OCI-LY7 (cell line): ENCODE data around the gene HPDL. TPM values are rescaled to one million over a fixed set of nuclear protein-coding genes. Genes with fewer than 3 reads are reported as not detected.

ENCODE experiments used
- BruUV-seq: library from RNA; stranded (reverse); fragments of 400-500 nt; replicated peaks from 2 replicates; lab custom pipeline; 2021; lab: Mats Ljungman, UMichigan
- CTCF ChIA-PET: fragments of 300-600 bp; sonication (Branson Sonifier 250); formaldehyde crosslinking; loops from one replicate; lab custom pipeline; 2022; ENCODE audit warnings: antibody characterized with exemption; ENCODE audit not compliant: unreplicated experiment; lab: Charles Lee
- POLR2A ChIA-PET: fragments of 300-600 bp; sonication (Branson Sonifier 250); formaldehyde crosslinking; loops from one replicate; lab custom pipeline; 2022; ENCODE audit warnings: antibody characterized with exemption; lab: Charles Lee
- DNase-seq: peaks from one replicate; pipeline ENCODE4 v3.0.0-alpha.2; 2015; ENCODE audit warnings: low spot score
- H2AFZ ChIP-seq: fragments of 200-600 bp; sonication (generic), shearing (Covaris generic); 2 replicates; pipeline ENCODE4 v1.6.1; 2014; ENCODE audit warnings: mild to moderate bottlenecking, antibody characterized with exemption, low read length, moderate library complexity
- H3K27ac ChIP-seq: fragments of 200-600 bp; sonication (generic); 2 replicates; pipeline ENCODE4 v1.5.1; 2014; ENCODE audit warnings: mixed run types, low read depth, mild to moderate bottlenecking, moderate library complexity, low read length, inconsistent platforms; ENCODE audit not compliant: poor library complexity, severe bottlenecking
- H3K36me3 ChIP-seq: fragments of 200-600 bp; sonication (generic); 2 replicates; pipeline ENCODE4 v1.6.1; 2014; ENCODE audit warnings: mild to moderate bottlenecking, antibody characterized with exemption, low read length, moderate library complexity, mixed read lengths; ENCODE audit not compliant: insufficient read depth
- H3K4me1 ChIP-seq: fragments of 200-600 bp; sonication (generic); 2 replicates; pipeline ENCODE4 v1.5.1; 2014; ENCODE audit warnings: mild to moderate bottlenecking, low read length; ENCODE audit not compliant: insufficient read depth, poor library complexity, severe bottlenecking
- H3K4me2 ChIP-seq: fragments of 200-600 bp; sonication (generic); 2 replicates; pipeline ENCODE4 v1.6.1; 2014; ENCODE audit warnings: mild to moderate bottlenecking, low read length
- H3K4me3 ChIP-seq: fragments of 200-600 bp; sonication (generic); 2 replicates; pipeline ENCODE4 v1.5.1; 2014; ENCODE audit warnings: mild to moderate bottlenecking, low read depth, low read length; ENCODE audit not compliant: poor library complexity, severe bottlenecking
- H3K79me2 ChIP-seq: fragments of 200-600 bp; sonication (generic); 2 replicates; pipeline ENCODE4 v1.6.1; 2016; ENCODE audit warnings: low read depth, mild to moderate bottlenecking, low read length, moderate library complexity, mixed read lengths; ENCODE audit not compliant: insufficient read depth
- H3K9me2 ChIP-seq: fragments of 200-600 bp; sonication (generic); 2 replicates; pipeline ENCODE4 v1.6.1; 2016; ENCODE audit warnings: mild to moderate bottlenecking, low read length, mixed read lengths; ENCODE audit not compliant: insufficient read depth
- H3K9me3 ChIP-seq: fragments of 200-600 bp; sonication (generic); 2 replicates; pipeline ENCODE4 v1.6.1; 2014; ENCODE audit warnings: mild to moderate bottlenecking, mixed run types, low read length, mixed read lengths
- H4K20me1 ChIP-seq: fragments of 200-600 bp; sonication (generic); 2 replicates; pipeline ENCODE4 v1.6.1; 2014; ENCODE audit warnings: mild to moderate bottlenecking, antibody characterized with exemption, low read length, moderate library complexity, mixed read lengths; ENCODE audit not compliant: insufficient read depth
- EZH2phosphoT487 ChIP-seq: fragments of 200-600 bp; sonication (generic); IDR thresholded peaks from 2 replicates; pipeline ENCODE4 v1.6.1; 2018; ENCODE audit warnings: low read depth, borderline replicate concordance, mild to moderate bottlenecking, mixed run types, antibody characterized with exemption, low read length, moderate library complexity, mixed read lengths
- intact Hi-C: fragments of 100-400 bp; cut with micrococcal nuclease; formaldehyde crosslinking; loops from one replicate; pipeline ENCODE4 v1.10.0; 2022; ENCODE audit not compliant: unreplicated experiment
- total RNA-seq, 2 experiments: library from RNA; depleted of rRNA in 1 of 2; stranded (reverse); fragments of >200 nt in 1 of 2; shearing (Covaris generic) in 1 of 2; gene quantifications; 2 replicates each; pipeline ENCODE4 v1.2.3, GENCODE V29; 2014 to 2022
- TF ChIP-seq, protein P1 (sequence below): fragments of 200-600 bp; sonication (generic); conservative IDR thresholded peaks from 2 replicates; pipeline ENCODE4 v1.5.1; 2014; ENCODE audit warnings: mild to moderate bottlenecking, antibody characterized with exemption, low read length, moderate library complexity, mixed read lengths

Gene HPDL
- total RNA-seq, 2 experiments from 2014 or later = 25.2 to 25.8 TPM

DNA sequence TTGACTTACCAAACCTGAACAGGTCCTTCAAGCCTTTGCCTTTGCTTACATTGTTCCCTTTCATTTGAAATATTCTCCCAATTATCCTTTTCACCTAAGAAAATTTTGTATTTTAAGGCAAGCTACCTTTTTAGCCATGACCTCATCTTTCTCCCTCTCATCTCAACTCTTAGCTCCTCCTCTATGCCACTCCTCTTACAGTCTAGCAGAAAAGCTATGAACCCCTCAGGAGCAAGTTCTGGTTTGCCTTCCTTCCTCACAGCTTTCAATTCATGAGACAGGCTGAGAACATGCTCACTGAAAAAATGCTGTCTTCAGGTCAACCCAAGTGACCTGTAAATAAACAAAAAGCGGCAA, 21.9 kb downstream of the HPDL start:
- DNase-seq = no peak
- H3K9me3 ChIP-seq = no peaks in the 10 kb centered on the region
- no peaks in the 10 kb centered on the region for H4K20me1 ChIP-seq
- no peak overlapping the region for H3K4me2 ChIP-seq
- no peaks in the 10 kb centered on the region for H3K4me1 ChIP-seq
- H3K4me3 ChIP-seq = no peak overlapping the region
- POLR2A ChIA-PET = interaction anchor here (0.6 to 2.1 kb wide), 2 partner anchors 8 to 146 kb away, joined by 4 to 13 read pairs; partner anchors contain the start of genes MUTYH and TOE1
- intact Hi-C loops = no loop called here
- H2AFZ ChIP-seq = no peak overlapping the region
- BruUV-seq = no TSS peak
- H3K36me3 ChIP-seq = peaks cover 37% of the 10 kb centered on the region
- no peak overlapping the region for H3K27ac ChIP-seq
- TF ChIP-seq, protein P1, sequence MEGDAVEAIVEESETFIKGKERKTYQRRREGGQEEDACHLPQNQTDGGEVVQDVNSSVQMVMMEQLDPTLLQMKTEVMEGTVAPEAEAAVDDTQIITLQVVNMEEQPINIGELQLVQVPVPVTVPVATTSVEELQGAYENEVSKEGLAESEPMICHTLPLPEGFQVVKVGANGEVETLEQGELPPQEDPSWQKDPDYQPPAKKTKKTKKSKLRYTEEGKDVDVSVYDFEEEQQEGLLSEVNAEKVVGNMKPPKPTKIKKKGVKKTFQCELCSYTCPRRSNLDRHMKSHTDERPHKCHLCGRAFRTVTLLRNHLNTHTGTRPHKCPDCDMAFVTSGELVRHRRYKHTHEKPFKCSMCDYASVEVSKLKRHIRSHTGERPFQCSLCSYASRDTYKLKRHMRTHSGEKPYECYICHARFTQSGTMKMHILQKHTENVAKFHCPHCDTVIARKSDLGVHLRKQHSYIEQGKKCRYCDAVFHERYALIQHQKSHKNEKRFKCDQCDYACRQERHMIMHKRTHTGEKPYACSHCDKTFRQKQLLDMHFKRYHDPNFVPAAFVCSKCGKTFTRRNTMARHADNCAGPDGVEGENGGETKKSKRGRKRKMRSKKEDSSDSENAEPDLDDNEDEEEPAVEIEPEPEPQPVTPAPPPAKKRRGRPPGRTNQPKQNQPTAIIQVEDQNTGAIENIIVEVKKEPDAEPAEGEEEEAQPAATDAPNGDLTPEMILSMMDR = no peak
- TF ChIP-seq EZH2phosphoT487 = no peak
- no peaks in the 10 kb centered on the region for H3K9me2 ChIP-seq
- CTCF ChIA-PET = interaction anchor here (1.1 kb wide), 1 partner anchor 151 kb away, joined by 4 read pairs; the partner anchor contains the start of genes CCDC163 and MMACHC
- no peaks in the 10 kb centered on the region for H3K79me2 ChIP-seq

DNA sequence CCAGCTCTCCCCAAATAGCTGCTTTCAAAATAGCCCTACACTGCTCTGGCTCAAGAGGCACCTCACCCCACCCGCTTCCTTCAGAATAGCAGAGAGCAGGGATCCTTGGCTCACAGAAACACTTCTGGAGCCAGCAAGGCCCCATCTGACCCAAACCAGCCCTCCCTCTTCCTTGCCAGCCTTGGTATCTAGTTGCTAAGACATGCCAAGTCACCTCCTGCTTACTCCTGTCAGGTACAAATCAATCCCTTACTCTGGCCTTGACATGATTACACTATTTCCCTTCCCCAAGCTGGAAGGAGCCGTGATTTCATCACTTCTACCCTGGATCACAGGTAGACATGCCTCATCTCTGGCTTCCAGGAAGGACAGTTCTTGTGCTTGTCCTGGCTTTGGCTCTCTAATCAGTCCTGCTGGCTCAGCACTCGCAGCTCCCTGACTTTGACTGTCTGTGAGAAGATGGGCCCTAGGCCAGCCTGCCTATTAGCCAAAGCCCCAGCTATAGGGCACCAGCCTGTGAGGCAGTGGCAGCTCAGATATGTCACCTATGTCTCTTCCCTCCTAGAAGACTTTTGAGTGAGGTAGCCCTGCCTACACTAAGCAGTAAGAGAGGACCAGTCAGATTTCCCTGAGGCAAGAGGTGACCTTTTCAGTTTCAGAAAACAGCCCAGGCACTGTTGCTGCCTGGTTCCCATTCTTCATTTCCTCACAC, 22.4 kb downstream of the HPDL start:
- POLR2A ChIA-PET = interaction anchor here (0.6 to 2.1 kb wide), 5 partner anchors 9 to 145 kb away, joined by 3 to 13 read pairs (median 3); partner anchors contain the start of genes MUTYH and TOE1
- H4K20me1 ChIP-seq = no peaks in the 10 kb centered on the region
- no peaks in the 10 kb centered on the region for H3K4me1 ChIP-seq
- no peak overlapping the region for H3K4me3 ChIP-seq
- H3K9me2 ChIP-seq = no peaks in the 10 kb centered on the region
- H3K79me2 ChIP-seq = no peaks in the 10 kb centered on the region
- CTCF ChIA-PET = interaction anchor here (1.1 kb wide), 1 partner anchor 151 kb away, joined by 4 read pairs; the partner anchor contains the start of genes CCDC163 and MMACHC
- H2AFZ ChIP-seq = no peak overlapping the region
- H3K9me3 ChIP-seq = no peaks in the 10 kb centered on the region
- BruUV-seq = no TSS peak
- no peak for DNase-seq
- no peak for TF ChIP-seq EZH2phosphoT487
- TF ChIP-seq, protein P1 = no peak
- H3K36me3 ChIP-seq = peaks cover 32% of the 10 kb centered on the region
- H3K4me2 ChIP-seq = no peak overlapping the region
- intact Hi-C loops = no loop called here
- H3K27ac ChIP-seq = no peak overlapping the region

DNA sequence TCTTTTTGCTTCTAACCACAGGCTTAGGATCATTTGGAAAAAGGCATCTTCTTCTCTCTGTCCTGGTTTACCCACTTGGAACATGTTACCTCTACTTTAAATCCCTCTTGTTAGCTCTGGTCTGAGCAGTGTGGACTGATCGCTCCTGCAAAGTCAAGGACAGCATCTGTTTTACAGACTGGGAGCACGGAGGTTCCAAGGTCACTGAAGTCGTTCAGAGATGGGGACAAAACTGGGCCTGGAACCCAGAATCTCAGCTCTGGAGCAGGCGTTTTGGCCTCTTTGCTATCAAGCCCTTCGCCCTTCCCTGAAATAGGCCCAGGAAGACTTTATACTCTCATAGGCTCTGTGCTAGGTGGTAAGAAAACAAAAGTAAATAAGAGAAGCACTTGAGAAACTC, 24.8 kb downstream of the HPDL start:
- no peak overlapping the region for H3K4me3 ChIP-seq
- no peaks in the 10 kb centered on the region for H3K9me3 ChIP-seq
- H3K27ac ChIP-seq = no peak overlapping the region
- no peaks in the 10 kb centered on the region for H3K79me2 ChIP-seq
- H3K4me2 ChIP-seq = no peak overlapping the region
- intact Hi-C loops = no loop called here
- peaks cover 11% of the 10 kb centered on the region for H3K4me1 ChIP-seq
- POLR2A ChIA-PET = interaction anchor here (1.0 kb wide), 1 partner anchor 30 kb away, joined by 3 read pairs; no protein-coding TSS in a partner anchor
- no peak overlapping the region for H2AFZ ChIP-seq
- CTCF ChIA-PET = no interaction called here
- H3K9me2 ChIP-seq = no peaks in the 10 kb centered on the region
- no TSS peak for BruUV-seq
- peaks cover 8% of the 10 kb centered on the region; the same call in 1 of the 2 replicates for H3K36me3 ChIP-seq
- H4K20me1 ChIP-seq = no peaks in the 10 kb centered on the region
- no peak for DNase-seq
- TF ChIP-seq EZH2phosphoT487 = no peak
- TF ChIP-seq, protein P1 = no peak
